PC-9 (cell line): ENCODE results near the gene ABTB2. TPM values are rescaled to one million over a fixed set of nuclear protein-coding genes. Genes with fewer than 3 reads are reported as not detected.

ENCODE experiments used
- Bru-seq: library from RNA; stranded (reverse); fragments of 400-500 nt; gene quantifications from one replicate; lab custom pipeline; 2021; lab: Mats Ljungman, UMichigan
- BruChase-seq, 2 experiments: library from RNA; stranded (reverse); fragments of 400-500 nt; gene quantifications; one replicate each; lab custom pipeline; 2021; lab: Mats Ljungman, UMichigan
- BruUV-seq: library from RNA; stranded (reverse); fragments of 400-500 nt; replicated peaks from 2 replicates; lab custom pipeline; 2021; lab: Mats Ljungman, UMichigan
- CTCF ChIA-PET: fragments of 300-600 bp; sonication (Branson Sonifier 250); formaldehyde crosslinking; loops from one replicate; lab custom pipeline; 2022; ENCODE audit warnings: antibody characterized with exemption; lab: Charles Lee
- POLR2A ChIA-PET: fragments of 300-600 bp; sonication (Branson Sonifier 250); formaldehyde crosslinking; loops from one replicate; lab custom pipeline; 2022; ENCODE audit warnings: antibody characterized with exemption; ENCODE audit not compliant: unreplicated experiment; lab: Charles Lee
- DNase-seq, 2 experiments: peaks; one replicate each; pipeline versions ENCODE4 v3.0.0 to v3.0.0-alpha.2; 2015 to 2022; ENCODE audit warnings: mixed read lengths in 1 of 2
- H2AFZ ChIP-seq: fragments of 200-600 bp; sonication (generic); 2 replicates; pipeline ENCODE4 v1.8.1; 2017; ENCODE audit warnings: antibody characterized with exemption
- H3F3A ChIP-seq: fragments of 200-600 bp; sonication (generic); 2 replicates; pipeline ENCODE4 v1.8.1; 2017; ENCODE audit warnings: antibody characterized with exemption, mild to moderate bottlenecking, low read depth; ENCODE audit not compliant: insufficient read depth
- H3K27ac ChIP-seq: fragments of 200-600 bp; sonication (generic); 2 replicates; pipeline ENCODE4 v1.6.1; 2016; ENCODE audit warnings: mixed run types
- H3K27me3 ChIP-seq: fragments of 200-600 bp; sonication (generic); 2 replicates; pipeline ENCODE4 v1.6.1; 2016; ENCODE audit warnings: low read depth, mixed run types; ENCODE audit not compliant: insufficient read depth
- H3K36me3 ChIP-seq: fragments of 200-600 bp; sonication (generic); 2 replicates; pipeline ENCODE4 v1.6.1; 2016; ENCODE audit warnings: low read depth, mixed run types
- H3K4me1 ChIP-seq: fragments of 200-600 bp; sonication (generic); replicated peaks from 2 replicates; pipeline ENCODE4 v1.6.1; 2016; ENCODE audit warnings: mixed run types; ENCODE audit not compliant: insufficient read depth
- H3K4me2 ChIP-seq: fragments of 200-600 bp; sonication (generic); 2 replicates; pipeline ENCODE4 v1.6.1; 2017; ENCODE audit warnings: mixed run types
- H3K4me3 ChIP-seq: fragments of 200-600 bp; sonication (generic); 2 replicates; pipeline ENCODE4 v1.6.1; 2016; ENCODE audit warnings: mixed run types
- H3K79me2 ChIP-seq: fragments of 200-600 bp; sonication (generic); 2 replicates; pipeline ENCODE4 v1.6.1; 2017; ENCODE audit warnings: low read depth, mixed run types
- H3K9me2 ChIP-seq: fragments of 200-600 bp; sonication (generic); 2 replicates; pipeline ENCODE4 v1.8.1; 2017; ENCODE audit warnings: mild to moderate bottlenecking; ENCODE audit not compliant: insufficient read depth
- H3K9me3 ChIP-seq: fragments of 200-600 bp; sonication (generic); 2 replicates; pipeline ENCODE4 v1.8.1; 2016; ENCODE audit warnings: low read depth; ENCODE audit not compliant: insufficient read depth
- H4K20me1 ChIP-seq: fragments of 200-600 bp; sonication (generic); 2 replicates; pipeline ENCODE4 v1.8.1; 2017; ENCODE audit not compliant: insufficient read depth
- CTCF ChIP-seq: fragments of 200-600 bp; sonication (generic); conservative IDR thresholded peaks from 2 replicates; pipeline ENCODE4 v1.6.1; 2017; ENCODE audit warnings: mixed run types, antibody characterized with exemption, mild to moderate bottlenecking, moderate library complexity
- EZH2 ChIP-seq: fragments of 200-600 bp; sonication (generic); IDR thresholded peaks from 2 replicates; pipeline ENCODE4 v1.8.0; 2017; ENCODE audit warnings: antibody characterized with exemption, low read depth
- intact Hi-C: fragments of 100-400 bp; cut with micrococcal nuclease; formaldehyde crosslinking; loops from one replicate; pipeline ENCODE4 v1.10.0; 2022; ENCODE audit not compliant: unreplicated experiment
- long read RNA-seq: library from polyadenylated mRNA; stranded (forward); transcript quantifications from one replicate; pipeline ENCODE4 v2.0.0, GENCODE V29; 2022
- total RNA-seq: library from RNA; stranded (reverse); gene quantifications from 2 replicates; pipeline ENCODE4 v1.2.3, GENCODE V29; 2021

Gene ABTB2
- total RNA-seq (12.7 and 12.9 TPM in 2 replicates), Bru-seq, nascent RNA (percentile 80 among the genes with signal in this experiment), BruChase-seq, experiment 1, labeled RNA remaining after a 2-hour chase (percentile 76 among the genes with signal in this experiment), BruChase-seq, experiment 2, labeled RNA remaining after a 6-hour chase (percentile 63 among the genes with signal in this experiment)
- long read RNA-seq, full-length matches to known transcripts = 1 of 4 reads
- long read RNA-seq, partial matches to known transcripts = 0 of 4 reads
- long read RNA-seq, other reads (novel, unspliced or antisense) = 3 of 4 reads

- no peaks in the 10 kb centered on the region for H3K9me2 ChIP-seq
- H3K36me3 ChIP-seq = no peaks in the 10 kb centered on the region
- H3K9me3 ChIP-seq = no peaks in the 10 kb centered on the region
- H3K27me3 ChIP-seq = no peaks in the 10 kb centered on the region
- peaks cover 22% of the 10 kb centered on the region for H4K20me1 ChIP-seq
- CTCF ChIA-PET = interaction anchor here (0.6 to 1.5 kb wide), 8 partner anchors 21 to 270 kb away, joined by 3 to 24 read pairs (median 4); no protein-coding TSS in a partner anchor
- peaks cover 3% of the 10 kb centered on the region; the same call in 1 of the 2 replicates for H3F3A ChIP-seq
- H3K4me2 ChIP-seq = peak within 1 kb of the TSS; percentile 97
- peak; percentile 93 to 99 for DNase-seq
- peaks cover 41% of the 10 kb centered on the region for H3K4me1 ChIP-seq
- H2AFZ ChIP-seq = peak within 1 kb of the TSS; percentile 83
- BruUV-seq = no TSS peak
- POLR2A ChIA-PET = interaction anchor here (0.5 to 1.0 kb wide), 9 partner anchors 9 to 1293 kb away, joined by 3 to 21 read pairs (median 5); no protein-coding TSS in a partner anchor
- peak within 1 kb of the TSS; percentile 67 for H3K27ac ChIP-seq
- peak within 1 kb of the TSS; percentile 92 for H3K4me3 ChIP-seq
- intact Hi-C loops = loop anchor here (1.0 to 2.0 kb wide), 11 partner anchors 55 to 369 kb away; partner anchors contain the start of genes CAPRIN1 and NAT10
- no peak for TF ChIP-seq EZH2
- no peak for TF ChIP-seq CTCF
- H3K79me2 ChIP-seq = peaks cover 49% of the 10 kb centered on the region
Measured at GRCh38 chr11:34357701-34358257, at the start of gene ABTB2. Gene ABTB2 (minus strand): TSS chr11:34358010.

DNA sequence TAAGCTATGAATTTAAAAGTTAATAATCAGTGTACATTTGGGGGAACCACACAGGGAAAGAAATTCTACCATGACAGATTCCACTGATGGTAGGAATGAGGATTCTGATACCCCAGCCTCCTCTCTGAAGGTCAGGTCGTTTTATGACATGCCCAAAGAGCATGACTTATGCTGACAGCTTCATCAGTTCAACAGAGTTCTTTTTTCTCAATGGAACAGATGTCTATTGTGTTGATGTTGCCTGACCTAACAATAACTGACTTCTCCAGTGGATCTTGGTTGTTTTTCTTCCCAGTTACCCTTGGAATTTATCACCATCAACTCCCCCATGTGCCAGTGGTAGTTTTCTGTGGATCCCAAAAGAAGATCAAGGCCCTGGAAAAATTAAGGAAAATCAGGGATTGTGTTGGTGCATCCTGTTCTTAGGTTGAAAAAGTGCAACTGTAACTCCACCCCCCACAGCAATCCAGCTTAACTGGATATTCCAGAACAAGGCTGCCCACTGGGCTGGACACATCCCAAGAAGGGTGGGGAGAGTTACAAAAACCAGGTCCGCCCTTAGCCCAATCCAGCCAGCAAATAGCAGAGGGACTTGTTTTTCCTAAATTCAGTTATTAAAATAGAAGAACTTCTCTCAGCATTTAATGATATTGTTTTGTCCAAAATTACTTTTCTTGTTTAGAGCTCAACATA lies 49.5 kb upstream of the ABTB2 start:
- Histone ChIP-seq H3K9me2 (no peaks in the 10 kb centered on the region), H3K4me2 (peak overlapping the region; percentile 59), H3K4me1 (peaks cover 15% of the 10 kb centered on the region), H3K27ac (peak overlapping the region; percentile 4; the same call in 1 of the 2 replicates), H3K27me3 (no peaks in the 10 kb centered on the region), H3K9me3 (no peaks in the 10 kb centered on the region), H4K20me1 (no peaks in the 10 kb centered on the region), H3F3A (no peaks in the 10 kb centered on the region), H3K36me3 (no peaks in the 10 kb centered on the region), H3K4me3 (no peak overlapping the region), H2AFZ (no peak overlapping the region), H3K79me2 (no peaks in the 10 kb centered on the region)
- intact Hi-C loops = no loop called here
- peak; percentile 68 to 71 for DNase-seq
- ChIA-PET CTCF (no interaction called here), POLR2A (interaction anchor here (0.7 kb wide), 1 partner anchor 23 kb away, joined by 4 read pairs; no protein-coding TSS in a partner anchor)
- TF ChIP-seq CTCF (no peak), EZH2 (no peak)
- BruUV-seq = no TSS peak

GRCh38 chr11:34406413-34406812 lies 48.6 kb upstream of the ABTB2 start:
- Histone ChIP-seq H3K4me1 (peaks cover 15% of the 10 kb centered on the region), H3K9me2 (no peaks in the 10 kb centered on the region), H4K20me1 (no peaks in the 10 kb centered on the region), H3K4me2 (no peak overlapping the region), H3K27ac (no peak overlapping the region), H2AFZ (no peak overlapping the region), H3F3A (no peaks in the 10 kb centered on the region), H3K27me3 (no peaks in the 10 kb centered on the region), H3K4me3 (no peak overlapping the region), H3K36me3 (no peaks in the 10 kb centered on the region), H3K79me2 (no peaks in the 10 kb centered on the region), H3K9me3 (no peaks in the 10 kb centered on the region)
- TF ChIP-seq CTCF (no peak), EZH2 (no peak)
- CTCF ChIA-PET = no interaction called here
- no peak for DNase-seq
- intact Hi-C loops = no loop called here
- POLR2A ChIA-PET = no interaction called here
- BruUV-seq = no TSS peak
